Measurements from ENCODE around the gene SARM1. TPM values are rescaled to one million over a fixed set of nuclear protein-coding genes. Genes with fewer than 3 reads are reported as not detected.

SARM1 gene
- total and polyA plus RNA-seq, 9 of the 15 experiments (the other 6 are each of a cell fraction or from before 2014, with no cell fraction given) = 0.04 to 0.55 (median 0.11) TPM; not detected in 2

DNA sequence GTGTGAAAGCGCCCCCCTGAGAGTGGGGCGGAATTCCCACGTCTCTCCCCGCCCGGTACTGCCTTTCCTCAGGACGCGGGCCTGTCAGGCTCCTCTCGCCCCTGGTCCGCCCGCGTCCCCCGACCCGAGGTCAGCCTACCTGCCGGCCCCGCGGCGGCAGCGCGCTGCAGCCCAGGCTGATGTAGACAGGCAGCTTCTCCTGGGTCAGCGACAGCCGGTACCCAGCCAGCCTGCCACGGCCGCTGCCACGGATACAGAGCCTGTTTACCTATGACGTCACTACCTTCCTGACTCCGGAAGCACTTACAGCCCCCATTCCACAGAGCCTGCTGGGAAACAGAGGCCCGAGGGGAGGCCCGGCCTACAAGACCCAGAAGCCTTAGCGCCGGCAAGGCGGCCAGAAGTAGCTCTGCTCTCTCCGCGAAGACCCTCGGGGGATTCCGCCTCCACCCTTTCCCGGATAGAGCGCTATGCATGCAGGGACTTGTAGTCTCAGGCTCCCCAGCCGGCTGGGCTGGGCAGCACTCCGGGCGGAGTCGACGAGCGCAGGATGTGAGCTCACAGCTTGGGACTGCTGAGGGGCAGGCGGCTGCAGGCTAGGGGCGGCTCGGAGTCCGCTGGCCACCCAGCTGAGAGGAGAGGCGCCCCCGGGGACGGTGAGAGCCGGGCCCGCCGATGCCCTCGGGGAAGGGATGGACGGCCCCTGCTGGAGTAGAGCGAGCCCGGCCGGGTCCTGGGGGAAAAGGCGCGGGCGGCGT, 36.1 kb upstream of the SARM1 start, which contains the start of the genes IFT20 and TNFAIP1 (continued):
- TF ChIP-seq, protein P1, sequence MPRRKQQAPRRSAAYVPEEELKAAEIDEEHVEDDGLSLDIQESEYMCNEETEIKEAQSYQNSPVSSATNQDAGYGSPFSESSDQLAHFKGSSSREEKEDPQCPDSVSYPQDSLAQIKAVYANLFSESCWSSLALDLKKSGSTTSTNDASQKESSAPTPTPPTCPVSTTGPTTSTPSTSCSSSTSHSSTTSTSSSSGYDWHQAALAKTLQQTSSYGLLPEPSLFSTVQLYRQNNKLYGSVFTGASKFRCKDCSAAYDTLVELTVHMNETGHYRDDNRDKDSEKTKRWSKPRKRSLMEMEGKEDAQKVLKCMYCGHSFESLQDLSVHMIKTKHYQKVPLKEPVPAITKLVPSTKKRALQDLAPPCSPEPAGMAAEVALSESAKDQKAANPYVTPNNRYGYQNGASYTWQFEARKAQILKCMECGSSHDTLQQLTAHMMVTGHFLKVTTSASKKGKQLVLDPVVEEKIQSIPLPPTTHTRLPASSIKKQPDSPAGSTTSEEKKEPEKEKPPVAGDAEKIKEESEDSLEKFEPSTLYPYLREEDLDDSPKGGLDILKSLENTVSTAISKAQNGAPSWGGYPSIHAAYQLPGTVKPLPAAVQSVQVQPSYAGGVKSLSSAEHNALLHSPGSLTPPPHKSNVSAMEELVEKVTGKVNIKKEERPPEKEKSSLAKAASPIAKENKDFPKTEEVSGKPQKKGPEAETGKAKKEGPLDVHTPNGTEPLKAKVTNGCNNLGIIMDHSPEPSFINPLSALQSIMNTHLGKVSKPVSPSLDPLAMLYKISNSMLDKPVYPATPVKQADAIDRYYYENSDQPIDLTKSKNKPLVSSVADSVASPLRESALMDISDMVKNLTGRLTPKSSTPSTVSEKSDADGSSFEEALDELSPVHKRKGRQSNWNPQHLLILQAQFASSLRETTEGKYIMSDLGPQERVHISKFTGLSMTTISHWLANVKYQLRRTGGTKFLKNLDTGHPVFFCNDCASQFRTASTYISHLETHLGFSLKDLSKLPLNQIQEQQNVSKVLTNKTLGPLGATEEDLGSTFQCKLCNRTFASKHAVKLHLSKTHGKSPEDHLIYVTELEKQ (CRISPR knock-in tag; IDR thresholded peaks at IDR 0.05) = 0 out of 2 replicates have a peak, but pooled peaks have one; percentile 49
- TF ChIP-seq CSDE1 (IDR thresholded peaks at IDR 0.05) (peak in 1 of 2 experiments; percentile 48; a peak in 1 of 4 replicates), FOXA3 (CRISPR knock-in tag; conservative IDR thresholded peaks at IDR 0.05 in 1 of 2, IDR thresholded peaks at IDR 0.05 in 1 of 2) (peak; percentile 96 to 98), ZNF316 (IDR thresholded peaks at IDR 0.05) (no peak), SMARCA4 (IDR thresholded peaks at IDR 0.05) (no peak), NRF1 (conservative IDR thresholded peaks at IDR 0.05 in 1 of 2, IDR thresholded peaks at IDR 0.05 in 1 of 2) (peak; percentile 77 to 82), ZNF445 (CRISPR knock-in tag; IDR thresholded peaks at IDR 0.05; ENCODE audit: low read depth) (no peak), NCOR1 (IDR thresholded peaks at IDR 0.05) (no peak), ZNF644 (tag; IDR thresholded peaks at IDR 0.05; ENCODE audit: low read depth) (peak; percentile 93), ATF1 (CRISPR knock-in tag; IDR thresholded peaks at IDR 0.05) (peak; percentile 82), ATF1 (tag; IDR thresholded peaks at IDR 0.05) (peak; percentile 99), FOXJ3 (CRISPR knock-in tag; IDR thresholded peaks at IDR 0.05) (peak; percentile 84), ZNF253 (CRISPR knock-in tag; conservative IDR thresholded peaks at IDR 0.05) (no peak), ZNF12 (CRISPR knock-in tag; IDR thresholded peaks at IDR 0.05) (no peak), KDM4B (IDR thresholded peaks at IDR 0.05; ENCODE audit: borderline replicate concordance in 2 of 2, low read depth in 1 of 2) (peak in 1 of 2 experiments; percentile 85; a peak in 2 of 4 replicates)

All from K562 (cell line).